OCI-LY7 (cell line): ENCODE data around the gene MAL. TPM values are rescaled to one million over a fixed set of nuclear protein-coding genes. Genes with fewer than 3 reads are reported as not detected.

ENCODE experiments used
- BruUV-seq: library from RNA; stranded (reverse); fragments of 400-500 nt; replicated peaks from 2 replicates; lab custom pipeline; 2021; lab: Mats Ljungman, UMichigan
- CTCF ChIA-PET: fragments of 300-600 bp; sonication (Branson Sonifier 250); formaldehyde crosslinking; loops from one replicate; lab custom pipeline; 2022; ENCODE audit warnings: antibody characterized with exemption; ENCODE audit not compliant: unreplicated experiment; lab: Charles Lee
- POLR2A ChIA-PET: fragments of 300-600 bp; sonication (Branson Sonifier 250); formaldehyde crosslinking; loops from one replicate; lab custom pipeline; 2022; ENCODE audit warnings: antibody characterized with exemption; lab: Charles Lee
- DNase-seq: peaks from one replicate; pipeline ENCODE4 v3.0.0-alpha.2; 2015; ENCODE audit warnings: low spot score
- H2AFZ ChIP-seq: fragments of 200-600 bp; sonication (generic), shearing (Covaris generic); 2 replicates; pipeline ENCODE4 v1.6.1; 2014; ENCODE audit warnings: mild to moderate bottlenecking, antibody characterized with exemption, low read length, moderate library complexity
- H3K27ac ChIP-seq: fragments of 200-600 bp; sonication (generic); 2 replicates; pipeline ENCODE4 v1.5.1; 2014; ENCODE audit warnings: mixed run types, low read depth, mild to moderate bottlenecking, moderate library complexity, low read length, inconsistent platforms; ENCODE audit not compliant: poor library complexity, severe bottlenecking
- H3K36me3 ChIP-seq: fragments of 200-600 bp; sonication (generic); 2 replicates; pipeline ENCODE4 v1.6.1; 2014; ENCODE audit warnings: mild to moderate bottlenecking, antibody characterized with exemption, low read length, moderate library complexity, mixed read lengths; ENCODE audit not compliant: insufficient read depth
- H3K4me1 ChIP-seq: fragments of 200-600 bp; sonication (generic); 2 replicates; pipeline ENCODE4 v1.5.1; 2014; ENCODE audit warnings: mild to moderate bottlenecking, low read length; ENCODE audit not compliant: insufficient read depth, poor library complexity, severe bottlenecking
- H3K4me2 ChIP-seq: fragments of 200-600 bp; sonication (generic); 2 replicates; pipeline ENCODE4 v1.6.1; 2014; ENCODE audit warnings: mild to moderate bottlenecking, low read length
- H3K4me3 ChIP-seq: fragments of 200-600 bp; sonication (generic); 2 replicates; pipeline ENCODE4 v1.5.1; 2014; ENCODE audit warnings: mild to moderate bottlenecking, low read depth, low read length; ENCODE audit not compliant: poor library complexity, severe bottlenecking
- H3K79me2 ChIP-seq: fragments of 200-600 bp; sonication (generic); 2 replicates; pipeline ENCODE4 v1.6.1; 2016; ENCODE audit warnings: low read depth, mild to moderate bottlenecking, low read length, moderate library complexity, mixed read lengths; ENCODE audit not compliant: insufficient read depth
- H3K9me2 ChIP-seq: fragments of 200-600 bp; sonication (generic); 2 replicates; pipeline ENCODE4 v1.6.1; 2016; ENCODE audit warnings: mild to moderate bottlenecking, low read length, mixed read lengths; ENCODE audit not compliant: insufficient read depth
- H3K9me3 ChIP-seq: fragments of 200-600 bp; sonication (generic); 2 replicates; pipeline ENCODE4 v1.6.1; 2014; ENCODE audit warnings: mild to moderate bottlenecking, mixed run types, low read length, mixed read lengths
- H4K20me1 ChIP-seq: fragments of 200-600 bp; sonication (generic); 2 replicates; pipeline ENCODE4 v1.6.1; 2014; ENCODE audit warnings: mild to moderate bottlenecking, antibody characterized with exemption, low read length, moderate library complexity, mixed read lengths; ENCODE audit not compliant: insufficient read depth
- CTCF ChIP-seq: fragments of 200-600 bp; sonication (generic); conservative IDR thresholded peaks from 2 replicates; pipeline ENCODE4 v1.5.1; 2014; ENCODE audit warnings: mild to moderate bottlenecking, antibody characterized with exemption, low read length, moderate library complexity, mixed read lengths
- EZH2phosphoT487 ChIP-seq: fragments of 200-600 bp; sonication (generic); IDR thresholded peaks from 2 replicates; pipeline ENCODE4 v1.6.1; 2018; ENCODE audit warnings: low read depth, borderline replicate concordance, mild to moderate bottlenecking, mixed run types, antibody characterized with exemption, low read length, moderate library complexity, mixed read lengths
- intact Hi-C: fragments of 100-400 bp; cut with micrococcal nuclease; formaldehyde crosslinking; loops from one replicate; pipeline ENCODE4 v1.10.0; 2022; ENCODE audit not compliant: unreplicated experiment
- total RNA-seq, 2 experiments: library from RNA; depleted of rRNA in 1 of 2; stranded (reverse); fragments of >200 nt in 1 of 2; shearing (Covaris generic) in 1 of 2; gene quantifications; 2 replicates each; pipeline ENCODE4 v1.2.3, GENCODE V29; 2014 to 2022

Gene MAL
- total RNA-seq, 2 experiments from 2014 or later, result not detected

- Histone ChIP-seq H3K4me1 (no peaks in the 10 kb centered on the region), H4K20me1 (no peaks in the 10 kb centered on the region), H3K9me3 (no peaks in the 10 kb centered on the region), H3K4me3 (no peak overlapping the region), H3K79me2 (no peaks in the 10 kb centered on the region), H2AFZ (no peak overlapping the region), H3K4me2 (no peak overlapping the region), H3K36me3 (no peaks in the 10 kb centered on the region), H3K9me2 (no peaks in the 10 kb centered on the region), H3K27ac (no peak overlapping the region)
- intact Hi-C loops, result no loop called here
- no peak for DNase-seq
- BruUV-seq, result no TSS peak
- ChIA-PET POLR2A (no interaction called here), CTCF (no interaction called here)
- no peak for TF ChIP-seq CTCF
- no peak for TF ChIP-seq EZH2phosphoT487
These were observed 6.5 kb upstream of the MAL start for GRCh38 chr2:95018861-95019550.

DNA sequence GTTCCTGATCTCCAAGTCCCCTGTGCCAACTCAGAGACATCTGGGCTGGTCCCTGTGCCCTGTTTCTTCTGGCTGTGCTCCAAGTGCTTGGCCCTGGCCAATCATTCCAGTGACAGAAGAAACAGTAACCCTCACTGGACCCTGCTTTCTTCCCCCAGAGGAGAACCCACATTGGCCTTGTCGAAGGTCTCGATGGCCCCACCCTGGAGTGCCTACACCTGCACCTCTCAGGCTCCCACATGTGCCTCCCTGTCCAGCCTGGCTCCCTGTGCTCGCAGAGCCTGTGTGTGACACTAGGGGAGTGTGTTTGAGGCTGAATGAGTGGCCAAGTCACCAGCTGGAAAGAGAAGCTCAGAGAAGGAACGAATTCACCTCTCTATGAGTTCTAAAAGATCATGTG, 5.9 kb upstream of the MAL start:
- TF ChIP-seq EZH2phosphoT487 (no peak), CTCF (no peak)
- ChIA-PET CTCF (no interaction called here), POLR2A (no interaction called here)
- Histone ChIP-seq H3K27ac (no peak overlapping the region), H2AFZ (no peak overlapping the region), H3K36me3 (no peaks in the 10 kb centered on the region), H3K4me2 (no peak overlapping the region), H3K79me2 (no peaks in the 10 kb centered on the region), H3K9me3 (no peaks in the 10 kb centered on the region), H3K4me1 (no peaks in the 10 kb centered on the region), H3K4me3 (no peak overlapping the region), H4K20me1 (no peaks in the 10 kb centered on the region), H3K9me2 (no peaks in the 10 kb centered on the region)
- no TSS peak for BruUV-seq
- intact Hi-C loops, result no loop called here
- no peak for DNase-seq

DNA sequence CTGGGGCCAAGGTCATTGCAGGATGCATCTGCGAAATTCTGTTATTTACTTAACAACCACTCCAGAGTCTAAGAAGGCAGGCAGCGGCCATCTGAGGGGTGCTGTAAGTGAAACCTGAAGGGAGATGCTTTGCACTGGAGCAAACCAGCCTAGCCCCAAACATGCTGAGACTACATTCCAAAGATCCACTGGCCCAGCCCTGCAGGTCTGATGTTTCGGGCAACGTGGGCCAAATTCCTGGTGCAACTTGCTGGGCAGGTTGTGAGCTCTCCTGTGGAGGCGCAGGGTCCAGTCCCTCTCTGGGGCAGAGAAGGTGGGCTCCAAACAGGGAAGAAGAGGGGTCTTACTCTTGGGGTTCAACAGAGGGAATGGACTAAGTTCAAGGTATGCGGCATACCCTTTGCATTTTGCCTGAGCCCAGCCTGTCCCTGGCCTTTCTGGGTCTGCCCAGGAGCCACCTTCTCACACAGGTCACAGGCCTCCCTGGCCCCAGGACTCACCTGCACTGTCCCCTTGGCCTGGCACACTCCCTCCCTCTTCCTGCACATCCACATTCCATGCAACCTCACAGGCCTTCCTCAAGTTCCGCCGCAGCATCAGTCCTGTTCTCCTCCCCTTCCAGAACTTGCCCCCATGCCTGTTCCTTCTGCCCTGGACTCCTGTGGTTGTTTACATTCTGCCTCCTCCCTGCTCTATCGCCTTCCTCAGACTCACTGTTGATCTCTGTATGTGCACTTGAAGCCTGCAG, 5.1 kb upstream of the MAL start:
- intact Hi-C loops, result loop anchor here (5.0 kb wide), 1 partner anchor 97 kb away; no protein-coding TSS in a partner anchor
- BruUV-seq, result no TSS peak
- DNase-seq, result no peak

More for the DNA sequence above, 5.1 kb upstream of the MAL start:
- Histone ChIP-seq H4K20me1 (no peaks in the 10 kb centered on the region), H3K4me2 (no peak overlapping the region), H3K27ac (no peak overlapping the region), H3K4me1 (no peaks in the 10 kb centered on the region), H3K9me2 (no peaks in the 10 kb centered on the region), H3K4me3 (no peak overlapping the region), H3K79me2 (no peaks in the 10 kb centered on the region), H3K36me3 (no peaks in the 10 kb centered on the region), H3K9me3 (no peaks in the 10 kb centered on the region), H2AFZ (no peak overlapping the region)
- TF ChIP-seq EZH2phosphoT487 (no peak), CTCF (no peak)
- ChIA-PET POLR2A (no interaction called here), CTCF (no interaction called here)
